ENCODE results near the gene FOLR3.

GRCh38 chr11:72122607-72123006 is 12.9 kb upstream of the FOLR3 start:
- TF ChIP-seq MXI1 (IDR thresholded peaks at IDR 0.05; ENCODE audit: low read depth, low read length) (no peak), POLR2A (conservative IDR thresholded peaks at IDR 0.05) (no peak), EP300 (IDR thresholded peaks at IDR 0.05; ENCODE audit: low read length) (peak; percentile 46; the same call in 1 of the 2 replicates), USF1 (CRISPR knock-in tag; IDR thresholded peaks at IDR 0.05) (no peak)
- TF ChIP-seq, protein P1, sequence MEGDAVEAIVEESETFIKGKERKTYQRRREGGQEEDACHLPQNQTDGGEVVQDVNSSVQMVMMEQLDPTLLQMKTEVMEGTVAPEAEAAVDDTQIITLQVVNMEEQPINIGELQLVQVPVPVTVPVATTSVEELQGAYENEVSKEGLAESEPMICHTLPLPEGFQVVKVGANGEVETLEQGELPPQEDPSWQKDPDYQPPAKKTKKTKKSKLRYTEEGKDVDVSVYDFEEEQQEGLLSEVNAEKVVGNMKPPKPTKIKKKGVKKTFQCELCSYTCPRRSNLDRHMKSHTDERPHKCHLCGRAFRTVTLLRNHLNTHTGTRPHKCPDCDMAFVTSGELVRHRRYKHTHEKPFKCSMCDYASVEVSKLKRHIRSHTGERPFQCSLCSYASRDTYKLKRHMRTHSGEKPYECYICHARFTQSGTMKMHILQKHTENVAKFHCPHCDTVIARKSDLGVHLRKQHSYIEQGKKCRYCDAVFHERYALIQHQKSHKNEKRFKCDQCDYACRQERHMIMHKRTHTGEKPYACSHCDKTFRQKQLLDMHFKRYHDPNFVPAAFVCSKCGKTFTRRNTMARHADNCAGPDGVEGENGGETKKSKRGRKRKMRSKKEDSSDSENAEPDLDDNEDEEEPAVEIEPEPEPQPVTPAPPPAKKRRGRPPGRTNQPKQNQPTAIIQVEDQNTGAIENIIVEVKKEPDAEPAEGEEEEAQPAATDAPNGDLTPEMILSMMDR (IDR thresholded peaks at IDR 0.05 in 2 of 3, conservative IDR thresholded peaks at IDR 0.05 in 1 of 3; ENCODE audit: insufficient read depth in 2 of 3, low read depth in 1 of 3, low read length in 3 of 3), result no peak
